ENCODE data around the gene MGAT3.

DNA sequence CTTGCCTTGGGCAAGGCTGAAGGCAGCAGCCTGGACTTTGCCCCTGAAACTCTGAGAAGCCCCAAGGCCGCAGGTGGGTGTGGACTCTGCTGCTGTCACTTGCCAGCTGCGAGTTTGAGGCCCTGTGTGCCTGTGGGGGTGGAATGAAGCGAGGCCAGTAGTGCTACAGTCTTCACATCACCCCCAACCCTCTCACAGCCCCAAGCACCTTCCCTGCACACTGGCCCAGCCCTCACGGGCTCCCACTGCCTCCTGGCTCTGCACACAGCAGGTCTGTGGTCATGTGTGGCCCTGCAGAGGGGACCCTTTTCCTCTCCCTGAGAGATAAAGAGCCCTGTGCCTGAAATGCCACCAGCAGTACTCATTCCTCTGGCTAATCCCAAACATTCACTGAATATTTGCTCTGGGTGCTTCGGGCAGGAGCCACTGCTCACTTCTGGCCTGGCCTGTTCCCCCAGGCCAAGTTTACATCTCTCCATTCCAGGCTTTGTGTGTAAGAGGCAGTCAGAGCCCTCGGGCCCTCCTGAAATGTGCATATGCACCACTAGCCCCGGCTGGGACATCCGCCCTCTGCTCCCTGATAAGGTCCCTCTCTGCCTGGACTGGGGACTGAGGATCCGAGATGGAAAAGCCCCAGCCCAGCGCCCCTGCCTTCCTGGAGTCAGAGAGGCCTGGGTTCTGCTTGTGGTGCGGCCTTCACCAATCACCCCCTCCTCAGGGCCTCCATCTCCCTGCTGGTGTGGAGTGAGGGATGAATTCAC is 17.7 kb downstream of the MGAT3 start:
- no peak for TF ChIP-seq EZH2 (optimal IDR thresholded peaks at IDR 0.05; ENCODE audit: low read depth, low read length)
- no peak for TF ChIP-seq CTCF (IDR thresholded peaks at IDR 0.05; ENCODE audit: low read length)
- TF ChIP-seq EZH2phosphoT487 (IDR thresholded peaks at IDR 0.05; ENCODE audit: low read length) = no peak

Data from MM.1S (cell line).